ENCODE results near the gene CFAP251. TPM values are rescaled to one million over a fixed set of nuclear protein-coding genes. Genes with fewer than 3 reads are reported as not detected.
A peak's percentile ranks its signal among the peaks of the same experiment; 100 is the strongest.

Gene CFAP251
- total and polyA plus RNA-seq, 2 of the 13 experiments (the other 11 are each of a cell fraction or from before 2014, with no cell fraction given): 0.30 to 0.42 TPM

- TF ChIP-seq ZBTB4 (CRISPR knock-in tag; IDR thresholded peaks at IDR 0.05; ENCODE audit: borderline replicate concordance) (peak; percentile 73; the same call in 1 of the 2 replicates), TOE1 (CRISPR knock-in tag; IDR thresholded peaks at IDR 0.05) (no peak), CENPT (CRISPR knock-in tag; IDR thresholded peaks at IDR 0.05; ENCODE audit: low read depth) (no peak), SKIL (CRISPR knock-in tag; IDR thresholded peaks at IDR 0.05; ENCODE audit: borderline replicate concordance) (no peak), RFX1 (IDR thresholded peaks at IDR 0.05) (no peak), XBP1 (CRISPR knock-in tag; IDR thresholded peaks at IDR 0.05) (no peak), ZNF543 (CRISPR knock-in tag; IDR thresholded peaks at IDR 0.05) (no peak), ZMAT3 (CRISPR knock-in tag; conservative IDR thresholded peaks at IDR 0.05) (no peak), ZNF775 (CRISPR knock-in tag; IDR thresholded peaks at IDR 0.05; ENCODE audit: borderline replicate concordance) (no peak), HOXA5 (CRISPR knock-in tag; IDR thresholded peaks at IDR 0.05) (no peak), HNRNPL (IDR thresholded peaks at IDR 0.05; ENCODE audit: low read depth, low read length) (no peak), CTCF (CRISPR knock-in tag; IDR thresholded peaks at IDR 0.05) (peak; percentile 70), MAFG (CRISPR knock-in tag; IDR thresholded peaks at IDR 0.05) (no peak), ZBTB21 (CRISPR knock-in tag; IDR thresholded peaks at IDR 0.05) (no peak), ZNF713 (CRISPR knock-in tag; IDR thresholded peaks at IDR 0.05) (no peak), TCF7L2 (IDR thresholded peaks at IDR 0.05; ENCODE audit: low read depth, low read length) (no peak), HINFP (CRISPR knock-in tag; IDR thresholded peaks at IDR 0.05; ENCODE audit: low read depth) (no peak), ZNF280B (CRISPR knock-in tag; IDR thresholded peaks at IDR 0.05; ENCODE audit: borderline replicate concordance) (no peak), HNF4A (CRISPR knock-in tag; IDR thresholded peaks at IDR 0.05) (peak; percentile 88), ISX (CRISPR knock-in tag; conservative IDR thresholded peaks at IDR 0.05) (no peak), ZNF337 (CRISPR knock-in tag; IDR thresholded peaks at IDR 0.05; ENCODE audit: borderline replicate concordance, low read depth) (no peak)
Measured at GRCh38 chr12:121894633-121895032, 23.8 kb upstream of the CFAP251 start (continued).
